Measurements from ENCODE around the gene PKM.
"Not testable (repeated sequence)": the region's sequence is repeated elsewhere in the genome, so short reads cannot be mapped to it uniquely, and the experiment has no call there.

PKM gene

DNA sequence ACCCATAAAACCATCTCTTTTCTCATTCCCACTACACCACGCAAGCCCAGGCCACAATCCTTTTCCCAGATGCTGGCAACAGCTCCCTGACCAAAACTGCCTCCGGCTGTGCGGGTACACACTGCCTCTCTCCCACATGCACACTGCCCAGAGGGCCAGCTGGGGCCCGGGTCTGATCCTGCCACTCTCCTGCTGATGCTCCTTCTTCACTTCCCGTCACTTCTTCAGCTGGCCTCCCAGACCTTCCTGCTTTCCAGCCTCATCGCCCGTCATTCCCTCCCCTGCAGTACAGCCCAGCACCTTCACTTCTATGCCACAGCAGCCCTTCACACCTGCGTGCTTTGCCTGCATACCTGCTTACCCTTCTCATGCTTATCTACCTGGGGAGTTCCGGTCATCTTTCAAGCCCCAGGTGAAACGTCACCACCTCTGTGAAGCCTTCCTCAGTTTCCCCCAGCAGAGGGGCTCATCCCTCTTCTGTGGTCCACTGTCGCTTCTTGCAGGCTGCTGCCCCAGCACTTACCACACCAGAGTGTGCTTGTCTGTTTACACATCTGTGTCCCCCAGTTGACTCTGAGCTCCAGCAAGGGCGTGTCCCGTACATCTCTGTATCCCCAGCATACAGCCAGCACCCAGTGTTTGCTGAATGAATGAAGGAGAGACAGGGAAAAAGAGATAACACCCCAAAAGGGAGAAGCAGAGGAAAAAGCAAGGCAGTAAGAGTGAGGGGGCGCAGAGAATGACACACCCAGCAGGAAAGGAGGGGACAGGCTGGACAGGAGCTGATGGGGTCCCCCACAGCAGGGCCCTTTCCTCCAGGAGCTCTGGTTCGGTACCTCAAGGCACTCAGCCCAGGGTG is 55.6 kb downstream of the PKM start:
- no peak for FAIRE-seq

DNA sequence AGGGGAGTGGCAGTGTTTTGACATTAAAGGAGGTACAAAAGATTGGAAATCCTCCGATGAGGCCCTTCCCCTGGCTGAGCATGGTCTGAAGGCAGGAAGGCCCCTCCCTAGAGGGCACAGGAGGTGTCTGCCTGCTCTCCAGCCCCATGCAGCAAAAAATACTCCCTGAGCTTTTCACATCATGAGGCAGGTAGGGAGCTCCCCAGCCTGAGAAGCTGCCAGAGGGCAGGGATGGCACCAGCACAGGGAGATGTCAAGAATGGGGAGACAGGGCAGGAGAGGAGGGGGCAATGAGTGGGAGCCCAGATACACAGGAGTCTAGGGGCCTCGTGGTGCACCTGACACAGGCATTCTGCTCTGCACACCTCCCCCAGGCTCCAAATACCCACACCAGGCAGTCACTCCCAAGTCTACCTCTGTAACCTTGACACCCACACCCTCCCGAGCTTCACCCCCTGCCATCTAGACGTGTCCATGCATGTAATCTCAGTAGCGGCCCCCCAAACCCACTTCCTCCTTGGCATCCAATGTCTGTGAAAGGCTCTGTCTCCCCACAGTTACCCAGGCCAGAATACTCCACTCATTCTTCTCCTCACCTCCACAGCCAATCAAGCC is 56.3 kb downstream of the PKM start:
- no peak for FAIRE-seq

DNA sequence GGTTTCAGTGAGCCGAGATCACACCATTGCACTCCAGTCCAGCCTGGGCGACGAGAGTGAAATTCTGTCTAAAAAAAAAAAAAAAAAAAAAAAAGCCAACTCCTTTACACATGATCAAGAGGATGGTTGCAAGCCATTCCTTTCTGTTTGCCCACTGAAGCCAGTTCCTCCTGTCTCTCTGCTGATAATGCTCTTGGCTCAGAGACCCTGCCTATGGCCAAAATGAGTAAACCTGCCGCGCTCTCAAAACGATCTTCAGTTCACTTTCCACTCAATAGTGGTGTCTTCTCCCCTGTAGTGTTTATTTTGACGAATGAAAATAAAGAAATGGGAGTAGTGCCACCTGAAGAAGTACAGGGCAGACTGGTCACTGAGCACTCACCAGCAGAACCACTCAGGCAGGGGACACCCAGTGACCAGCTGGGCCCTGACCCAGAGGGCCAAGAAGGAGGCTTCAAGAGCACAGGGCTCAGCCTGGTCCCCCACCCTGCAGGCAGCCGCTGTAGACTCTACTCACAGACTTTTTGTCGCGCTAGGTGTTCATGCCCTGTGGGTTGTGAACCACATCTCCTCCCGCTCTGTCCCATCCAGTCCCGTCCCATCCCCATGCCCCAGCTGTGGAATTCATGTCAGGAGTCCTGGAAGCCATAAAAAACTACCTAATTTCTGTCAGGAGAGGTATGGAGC is 57.0 kb downstream of the PKM start:
- no peak for FAIRE-seq

DNA sequence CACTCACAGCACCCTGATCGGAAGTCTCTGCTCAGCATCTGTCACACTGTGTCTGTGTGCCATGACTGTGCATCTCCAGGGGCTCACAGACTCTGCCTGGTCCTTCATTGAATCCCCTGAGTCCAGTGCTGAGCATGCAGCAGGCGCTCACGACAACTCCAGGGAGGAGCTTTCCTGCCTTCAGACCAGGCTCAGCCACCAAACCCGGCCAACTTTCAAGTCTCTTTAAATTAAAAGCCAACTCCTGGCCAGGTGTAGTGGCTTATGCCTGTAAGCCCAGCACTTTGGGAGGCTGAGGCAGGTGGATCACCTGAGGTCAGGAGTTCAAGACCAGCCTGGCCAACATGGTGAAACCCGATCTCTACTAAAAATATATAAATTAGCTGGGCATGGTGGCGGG is 57.6 kb downstream of the PKM start:
- no peak for FAIRE-seq

DNA sequence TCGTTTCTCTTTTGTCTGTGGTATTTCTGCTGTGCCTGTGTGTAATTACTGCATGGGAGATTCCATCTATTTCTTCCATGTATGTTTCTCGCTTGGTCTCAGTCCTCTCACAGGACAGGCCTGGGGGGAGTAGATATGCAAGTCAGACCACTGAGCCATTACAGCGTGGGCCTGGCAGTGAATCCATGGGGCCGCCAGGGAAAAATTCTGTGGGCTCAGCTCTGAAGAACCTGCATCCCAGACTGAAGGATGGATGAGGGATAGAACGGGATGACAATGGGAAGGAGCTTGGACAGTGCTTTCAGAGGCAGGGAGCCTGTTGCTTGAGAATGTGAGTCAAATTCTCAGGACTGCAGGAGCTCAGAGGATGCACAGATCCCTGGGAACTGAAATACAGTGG is 58.2 kb downstream of the PKM start:
- FAIRE-seq: no peak

DNA sequence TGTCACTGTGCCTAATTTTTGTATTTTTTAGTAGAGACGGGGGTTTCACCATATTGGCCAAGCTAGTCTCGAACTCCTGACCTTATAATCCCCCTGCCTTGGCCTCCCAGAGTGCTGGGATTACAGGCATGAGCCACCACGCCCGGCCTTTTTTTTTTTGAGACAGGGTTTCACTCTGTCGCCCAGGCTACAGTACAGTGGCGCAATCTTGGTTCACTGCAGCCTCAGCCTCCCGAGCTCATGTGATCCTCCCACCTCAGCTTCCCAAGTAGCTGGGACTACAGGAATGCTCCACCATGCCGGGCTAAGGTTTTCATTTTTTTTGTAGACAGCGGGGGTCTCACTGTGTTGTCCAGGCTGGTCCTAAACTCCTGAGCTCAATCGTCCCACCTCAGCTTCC is 59.0 kb downstream of the PKM start:
- not testable (repeated sequence) for FAIRE-seq

DNA sequence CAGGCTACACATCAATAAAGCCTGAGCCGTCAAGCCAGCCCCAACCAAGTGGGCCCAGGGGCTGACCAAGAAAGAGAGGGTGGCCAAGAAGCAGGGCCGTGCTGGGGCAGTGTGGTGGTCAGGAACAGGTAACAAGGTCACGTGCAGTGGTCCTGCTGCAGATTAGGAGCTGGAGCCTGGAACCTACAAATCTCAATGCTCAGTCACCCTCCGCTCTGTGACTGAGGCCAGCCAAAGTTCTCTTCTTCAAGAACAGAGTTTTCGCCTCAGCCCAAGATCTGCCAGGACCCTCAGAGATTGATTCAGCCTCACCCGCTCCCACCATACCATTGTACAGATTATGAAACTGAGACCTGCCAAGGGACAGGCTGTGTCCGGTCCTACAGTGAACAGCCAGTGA is 60.3 kb downstream of the PKM start:
- FAIRE-seq: no peak

DNA sequence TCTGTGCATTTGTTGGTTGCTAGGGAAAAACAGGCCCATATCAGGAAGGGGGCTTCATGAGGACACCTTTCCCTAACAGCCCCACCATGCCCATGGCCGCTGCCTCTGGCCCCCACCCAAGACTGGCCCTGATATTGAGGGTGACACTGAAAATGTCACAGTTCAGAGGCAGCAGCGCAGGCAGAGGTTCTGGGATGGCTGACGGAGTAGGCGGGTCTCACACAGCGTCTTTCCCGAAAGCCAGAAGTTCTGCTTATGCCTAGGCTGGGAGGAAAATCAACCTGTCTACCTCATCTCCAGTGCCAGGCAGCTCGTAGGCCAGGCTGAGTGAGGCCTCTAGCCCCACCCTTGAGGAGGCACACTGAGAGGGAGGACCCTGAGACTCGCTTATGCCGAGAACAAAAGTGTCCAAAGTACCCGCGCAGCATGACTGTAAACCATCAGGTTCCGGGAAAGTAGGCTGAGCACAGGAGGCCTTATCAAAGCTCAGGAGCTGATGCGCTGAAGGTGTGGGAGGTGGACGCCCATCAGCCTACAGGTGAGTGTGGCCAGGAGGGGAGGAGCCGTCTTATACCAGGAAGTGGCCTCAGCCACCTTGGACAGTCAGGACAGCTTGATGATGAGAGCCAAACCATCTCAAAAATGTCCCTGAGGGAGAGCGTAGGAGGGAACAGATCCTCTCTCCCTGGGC is 60.9 kb downstream of the PKM start:
- FAIRE-seq: no peak

DNA sequence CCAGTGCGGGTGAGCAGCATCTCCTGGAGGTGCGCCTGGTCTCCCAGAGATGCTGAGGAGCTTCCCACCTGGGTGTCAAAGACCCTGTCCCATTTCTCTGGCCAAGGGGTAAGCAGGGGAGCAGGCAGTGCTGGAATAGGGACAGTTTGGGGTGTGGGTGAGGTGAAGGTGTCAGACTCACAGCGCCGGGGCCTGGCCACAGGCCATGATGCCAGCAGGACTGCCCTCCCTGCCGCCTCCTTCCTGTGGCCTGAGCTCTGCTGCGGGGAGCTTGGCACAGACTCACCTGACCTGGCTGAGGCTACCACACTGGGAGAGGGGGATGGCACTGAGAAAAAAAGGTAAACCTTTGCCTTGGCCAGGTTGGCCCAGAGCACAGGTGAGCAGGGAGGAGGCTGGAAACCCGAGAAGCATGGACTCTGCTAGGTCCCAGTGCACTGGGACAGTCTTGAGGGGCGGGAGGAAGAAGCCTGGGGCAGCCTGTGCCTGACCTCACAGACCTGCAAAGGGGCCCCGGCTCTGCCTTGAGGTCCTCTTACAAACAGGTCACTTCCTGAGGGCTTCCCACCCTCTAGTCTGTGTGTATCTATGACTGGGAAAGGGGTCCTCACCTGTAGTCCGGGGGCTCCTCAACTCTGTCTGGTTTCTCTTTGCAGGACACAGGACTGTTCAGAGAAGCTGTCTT is 61.6 kb downstream of the PKM start:
- no peak for FAIRE-seq

DNA sequence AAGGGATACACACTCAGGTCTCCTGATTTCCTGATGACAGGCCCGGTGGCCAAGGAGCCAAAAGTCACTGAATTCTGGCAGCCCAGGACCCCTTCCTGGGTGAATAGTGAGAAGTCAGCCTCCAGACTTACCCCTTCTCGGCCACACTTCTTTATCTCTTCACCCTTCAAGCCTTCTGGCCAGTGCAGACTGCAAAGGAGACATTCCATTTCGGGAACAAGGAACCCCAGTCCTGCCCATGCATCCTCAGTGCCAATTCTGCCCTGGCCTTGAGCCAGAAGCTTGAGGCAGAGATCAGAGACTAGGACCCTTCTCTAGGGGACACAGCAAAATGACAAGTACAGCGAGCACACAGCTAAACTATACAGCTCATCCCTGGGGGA is 62.2 kb downstream of the PKM start:
- no peak for FAIRE-seq

DNA sequence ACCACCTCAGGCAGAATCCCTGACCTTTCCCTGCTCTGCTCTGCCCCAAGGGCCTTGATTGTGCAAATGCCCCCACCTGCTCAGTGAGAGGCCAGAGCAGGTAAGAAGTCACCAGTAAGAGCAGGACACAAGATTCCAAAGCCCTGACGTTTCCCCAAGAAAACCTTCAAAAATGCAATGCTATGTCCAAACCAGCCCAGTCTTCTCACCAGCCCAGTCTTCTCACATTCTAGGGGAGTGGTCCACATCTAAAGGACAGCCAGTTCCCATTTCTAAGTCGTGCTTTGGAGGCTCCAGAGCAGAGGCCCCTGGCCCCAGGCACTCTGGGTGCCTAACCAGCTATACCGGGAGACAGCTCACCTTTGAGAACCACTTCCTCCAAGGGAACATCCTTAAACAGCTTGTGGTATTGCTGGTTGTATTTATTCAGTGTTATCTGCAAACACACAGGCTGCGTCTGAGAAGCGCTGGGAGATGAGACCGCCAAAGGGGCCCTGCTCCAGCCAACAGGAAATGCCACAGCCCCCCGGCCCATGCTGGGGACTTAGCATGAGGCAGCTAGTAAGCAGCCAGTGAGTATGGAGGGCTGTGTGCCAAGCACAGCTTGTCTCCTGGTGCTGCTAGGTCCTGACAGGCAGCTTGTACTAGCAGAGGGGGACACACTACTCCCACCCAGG is 62.7 kb downstream of the PKM start:
- no peak for FAIRE-seq

DNA sequence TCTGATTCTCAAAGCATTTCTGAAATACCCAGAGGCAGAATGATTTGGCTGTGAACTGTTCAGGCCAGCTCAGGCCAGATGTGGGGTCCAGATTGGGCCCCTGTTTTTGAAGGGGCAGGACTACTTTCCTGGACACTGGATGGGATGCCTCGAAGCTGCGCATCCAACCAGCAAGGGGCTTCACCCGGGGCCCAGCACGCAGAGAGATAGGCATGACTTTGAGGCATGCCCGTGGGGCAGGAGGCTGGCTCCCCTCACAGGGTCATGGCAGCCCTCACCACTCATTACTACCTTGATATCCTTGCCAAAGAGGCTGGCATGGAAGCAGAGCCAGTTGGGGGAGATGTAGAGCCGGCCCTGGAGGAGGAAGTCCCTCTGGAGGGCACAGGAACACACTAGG is 63.5 kb downstream of the PKM start:
- no peak for FAIRE-seq

DNA sequence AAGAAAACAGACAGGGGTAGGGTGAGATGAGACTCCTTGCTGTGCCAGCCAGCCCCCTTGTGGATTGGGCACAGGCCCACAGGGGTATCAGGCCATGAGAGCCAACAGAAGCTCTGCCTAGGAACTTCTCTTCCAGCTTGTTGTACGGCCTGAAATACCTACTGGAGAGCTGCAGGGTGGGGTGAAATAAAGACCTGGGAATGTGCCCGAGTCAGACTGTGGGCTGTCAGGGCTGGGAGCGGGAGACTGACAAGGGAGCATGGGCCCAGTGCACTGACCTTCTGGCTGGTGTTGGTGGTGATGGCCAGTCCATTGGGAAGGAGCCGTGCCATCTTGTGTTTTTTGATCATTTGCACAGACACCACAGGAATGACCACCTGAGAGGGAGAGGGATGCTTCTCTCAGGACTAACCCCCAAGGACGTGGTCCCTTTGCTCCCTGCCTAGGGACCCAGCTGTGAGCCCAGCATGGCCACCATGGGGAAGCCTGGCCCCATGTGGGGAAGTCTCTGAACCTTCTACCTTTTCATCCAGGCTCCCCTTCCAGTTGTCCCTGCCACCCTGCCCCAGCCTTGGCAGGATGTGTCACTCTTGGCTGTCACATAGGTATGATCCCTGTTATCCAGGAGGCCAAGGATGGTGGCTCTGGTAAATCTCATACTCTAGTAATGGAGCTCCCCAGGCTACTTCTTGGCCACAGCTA is 64.1 kb downstream of the PKM start:
- no peak for FAIRE-seq

DNA sequence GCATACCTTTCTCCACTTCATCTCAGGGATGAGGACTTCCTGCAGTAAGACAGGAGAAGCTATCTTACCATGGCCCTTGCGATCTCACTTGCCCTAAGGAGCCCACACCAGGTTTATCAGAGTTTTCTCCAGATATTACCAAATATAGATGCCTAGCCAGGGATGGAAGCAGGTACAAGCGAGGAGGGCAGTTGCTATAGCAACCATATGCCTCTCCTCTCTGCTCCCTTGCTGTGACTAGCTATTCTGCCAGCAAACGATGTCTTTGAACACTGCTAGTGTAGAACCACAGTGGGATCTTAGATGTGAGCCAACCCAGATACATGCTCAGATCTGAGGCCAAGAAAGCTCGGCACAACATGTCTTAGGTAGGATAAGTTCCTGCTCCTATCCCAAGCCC is 67.3 kb downstream of the PKM start:
- FAIRE-seq: no peak

DNA sequence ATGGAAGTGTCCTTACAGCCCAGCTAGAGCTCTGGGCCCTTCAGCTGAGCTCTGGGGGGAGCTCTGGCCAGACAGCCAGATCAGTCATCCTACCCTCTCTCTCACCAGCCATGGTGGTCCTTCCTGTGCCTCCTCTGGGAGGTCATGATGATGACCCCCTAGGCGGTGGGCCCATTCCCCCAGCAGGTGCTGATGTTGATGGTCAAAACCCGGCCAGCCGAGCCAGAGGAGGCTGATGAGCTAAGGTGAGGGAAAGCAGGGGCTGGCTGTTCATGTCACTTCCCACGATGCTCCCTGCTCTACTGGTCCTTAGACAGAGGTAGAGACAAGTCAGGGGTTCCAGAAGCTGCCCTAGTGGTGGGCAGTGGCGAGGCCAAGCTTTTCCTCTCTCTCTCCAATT is 68.4 kb downstream of the PKM start:
- FAIRE-seq: no peak

DNA sequence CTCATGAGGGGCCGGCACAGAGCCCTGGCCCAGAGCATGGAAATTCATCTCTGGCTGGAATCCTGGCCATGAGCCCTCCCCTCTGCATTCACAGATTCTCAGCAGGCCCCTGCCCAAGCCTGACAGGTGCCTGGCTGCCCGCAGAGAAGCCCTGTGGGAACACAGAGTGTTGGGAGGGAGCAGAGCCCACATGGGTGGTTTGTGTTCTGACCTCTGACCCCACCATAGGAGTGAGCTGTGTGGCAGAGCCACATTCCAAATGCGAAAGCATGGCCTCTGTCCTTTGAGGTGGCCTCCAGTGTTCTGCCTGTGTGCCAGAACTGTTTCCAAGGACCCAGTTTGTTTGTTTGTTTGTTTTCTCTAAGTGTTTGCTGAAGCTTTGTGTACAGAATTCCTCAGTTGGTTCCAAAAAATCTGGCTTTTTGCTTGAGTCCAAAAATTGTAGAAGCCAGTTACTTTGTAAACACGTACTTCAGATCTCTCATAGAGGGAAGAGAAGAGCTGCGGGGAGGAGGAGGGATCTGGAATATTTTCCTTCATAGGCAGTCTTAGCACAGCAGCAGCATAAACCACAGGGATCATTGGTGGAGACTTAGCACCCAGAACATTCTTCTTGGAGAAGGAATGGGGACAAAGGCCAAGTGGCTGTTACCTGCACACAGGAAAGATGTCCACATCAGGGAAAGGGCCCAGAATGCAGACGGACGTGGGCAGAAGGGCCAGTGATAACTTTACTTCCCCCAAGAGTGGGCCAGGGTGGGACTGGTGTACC is 69.4 kb downstream of the PKM start:
- no peak for FAIRE-seq

DNA sequence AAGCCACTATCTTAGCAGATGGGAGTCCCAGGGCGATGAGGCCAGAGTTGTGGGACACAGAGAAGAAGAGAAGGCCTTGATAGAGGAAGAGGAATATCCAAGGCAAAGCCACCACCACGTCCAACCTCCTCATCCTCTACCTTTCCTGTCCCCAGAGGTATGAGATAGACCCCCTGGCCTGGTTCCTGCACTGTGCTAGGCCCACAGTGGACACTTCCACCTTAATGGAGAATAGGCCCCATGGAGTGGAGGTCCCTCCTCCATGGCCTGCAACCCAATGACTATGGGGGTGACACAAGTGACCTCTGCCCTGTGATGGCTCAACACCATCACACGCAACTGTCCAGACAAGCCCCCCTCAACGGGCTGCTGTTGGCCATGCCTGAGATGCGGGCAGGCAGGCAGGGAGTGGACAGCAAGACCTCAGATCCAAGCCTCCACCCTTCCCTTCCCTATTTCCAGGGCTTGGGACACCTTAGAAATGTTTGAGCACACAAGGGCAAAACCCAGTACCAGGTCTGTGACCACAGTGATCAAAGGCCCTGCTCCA is 70.2 kb downstream of the PKM start:
- no peak for FAIRE-seq

DNA sequence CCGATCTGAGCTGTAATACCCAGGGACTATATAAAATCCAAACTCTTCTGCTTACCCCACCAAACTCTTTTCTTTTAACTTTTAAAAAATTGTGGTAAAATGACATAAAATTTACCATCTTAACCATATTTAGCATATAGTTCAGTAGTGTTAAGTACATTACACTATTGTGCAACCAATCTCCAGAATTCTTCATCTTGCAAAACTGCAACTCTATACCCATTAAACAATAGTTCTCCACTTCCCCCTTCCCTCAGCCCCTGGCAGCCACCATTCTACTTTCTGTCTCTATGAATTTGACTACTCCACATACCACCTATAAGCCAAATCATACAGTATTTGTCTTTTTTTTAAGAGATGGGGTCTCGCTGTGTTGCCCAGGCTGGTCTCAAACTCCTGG is 74.1 kb downstream of the PKM start:
- FAIRE-seq: no peak

DNA sequence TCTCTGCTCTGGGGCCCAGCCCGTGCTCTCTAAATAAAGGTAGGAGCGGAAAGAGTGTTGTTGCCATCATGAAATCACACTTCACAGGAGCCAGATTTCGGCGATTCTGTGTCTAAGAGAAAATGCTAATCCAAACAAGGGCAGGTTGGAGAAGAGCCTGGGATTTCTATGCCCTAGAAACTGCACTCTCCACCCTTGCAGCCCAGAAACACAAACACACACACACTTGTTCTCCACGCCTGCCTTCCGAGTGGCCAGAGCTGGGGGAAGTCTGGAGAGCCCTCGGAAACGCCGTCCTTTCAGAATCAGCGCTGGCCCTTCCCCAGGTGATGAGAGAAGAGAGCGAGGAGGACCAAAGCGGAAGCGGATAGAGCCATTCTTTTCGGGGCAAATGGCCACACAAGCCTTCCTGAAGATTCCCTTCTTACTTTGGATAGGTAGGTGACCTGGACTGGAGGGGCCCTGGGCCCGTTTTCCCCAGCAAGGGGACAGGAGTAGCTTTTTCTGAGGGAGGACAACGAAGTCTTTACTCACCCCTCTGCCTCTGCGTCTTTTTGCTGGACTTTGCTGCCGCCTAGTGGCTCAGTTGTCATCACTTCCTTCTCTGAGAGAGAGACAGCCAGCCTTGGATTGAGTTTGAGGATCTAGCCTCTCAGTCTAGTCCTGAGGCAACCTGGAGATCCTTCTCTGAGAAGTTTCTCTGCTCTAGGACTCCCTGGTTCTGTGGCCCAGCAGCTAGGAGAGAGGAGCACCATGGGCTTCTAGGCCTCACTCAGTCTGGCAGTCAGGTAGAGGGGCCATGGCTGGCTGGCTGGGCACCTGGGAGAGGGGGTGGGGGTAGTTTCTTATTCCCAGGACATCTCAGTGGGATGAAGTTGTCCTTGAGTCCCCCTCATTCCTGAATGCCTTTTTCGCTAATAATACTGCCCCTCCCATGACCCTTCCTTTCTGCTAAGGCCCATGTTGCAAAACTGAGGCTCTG is 75.1 kb downstream of the PKM start:
- FAIRE-seq: no peak

All from endometrium (tissue), 2 donors.